Esophagus muscularis mucosa (tissue), 4 donors: Measurements from ENCODE around the gene SBNO2.

Experiments used
- CTCF ChIP-seq, 3 experiments: fragments of 200-600 bp in 2 of 3; fragments of 450-650 bp in 1 of 3; sonication (generic) in 2 of 3; IDR thresholded peaks; one replicate each; pipeline ENCODE4 v1.5.1; 2017 to 2019; ENCODE audit warnings: antibody characterized with exemption in 3 of 3, mild to moderate bottlenecking in 2 of 3, moderate library complexity in 1 of 3
- EP300 ChIP-seq: sonication (generic); formaldehyde crosslinking; IDR thresholded peaks from one replicate; pipeline ENCODE4 v1.6.1; 2017; ENCODE audit warnings: antibody characterized with exemption
- POLR2A ChIP-seq: fragments of 450-650 bp; IDR thresholded peaks from one replicate; pipeline ENCODE4 v1.6.1; 2017; ENCODE audit warnings: antibody characterized with exemption, moderate library complexity, mild to moderate bottlenecking, low read depth
- POLR2AphosphoS5 ChIP-seq, 2 donors: sonication (generic); formaldehyde crosslinking; IDR thresholded peaks; one replicate each; pipeline ENCODE4 v1.6.1; 2017; ENCODE audit warnings: antibody characterized with exemption in 2 of 2

DNA sequence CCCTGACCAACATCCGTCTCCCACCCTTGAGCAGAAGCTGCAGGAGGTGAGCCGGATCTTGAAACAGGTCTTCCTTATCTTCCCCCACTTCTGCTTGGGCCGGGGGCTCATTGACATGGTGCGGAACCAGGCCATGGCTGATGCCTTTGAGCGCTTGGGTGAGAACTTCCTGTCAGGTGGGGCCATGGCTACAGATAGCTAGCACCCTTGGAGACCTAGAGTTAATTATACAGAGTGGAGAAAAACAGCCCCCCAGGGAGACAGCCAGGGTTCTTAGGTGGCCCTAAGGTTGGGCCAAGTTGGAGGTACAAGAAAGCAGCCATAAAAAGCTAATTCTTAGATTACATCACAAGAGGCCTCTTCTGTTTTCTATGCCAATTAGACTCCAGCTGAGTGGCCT lies 116.0 kb downstream of the SBNO2 start:
- no peak for TF ChIP-seq CTCF (IDR thresholded peaks at IDR 0.05)
- TF ChIP-seq POLR2AphosphoS5 (IDR thresholded peaks at IDR 0.05): no peak
- TF ChIP-seq POLR2A: no peak
- TF ChIP-seq EP300: no peak
